HG03354 (cell line): ENCODE data around the gene ITGAV.

Source experiments
- ATAC-seq: cut with Tn5 transposase; IDR thresholded peaks from one replicate; pipeline ENCODE4 v1.9.1; 2021; ENCODE audit warnings: mild to moderate bottlenecking; ENCODE audit not compliant: unreplicated experiment, poor library complexity, severe bottlenecking

The ITGAV gene

GRCh38 chr2:186610785-186611184 is 20.9 kb downstream of the ITGAV start:
- ATAC-seq = no peak

- ATAC-seq = no peak
Measured at GRCh38 chr2:186611526-186611925, 21.7 kb downstream of the ITGAV start.

GRCh38 chr2:186612026-186612425 is 22.2 kb downstream of the ITGAV start:
- ATAC-seq = no peak

GRCh38 chr2:186612555-186613440 is 22.9 kb downstream of the ITGAV start:
- ATAC-seq = no peak

GRCh38 chr2:186614373-186614772 is 24.5 kb downstream of the ITGAV start:
- no peak for ATAC-seq

GRCh38 chr2:186617148-186617547 is 27.3 kb downstream of the ITGAV start:
- no peak for ATAC-seq

- ATAC-seq = no peak
Measured at GRCh38 chr2:186617771-186618170, 27.9 kb downstream of the ITGAV start.

- ATAC-seq = no peak
Measured at GRCh38 chr2:186618696-186619095, 28.8 kb downstream of the ITGAV start.

- ATAC-seq = no peak
Measured at GRCh38 chr2:186623084-186623483, 33.2 kb downstream of the ITGAV start.

GRCh38 chr2:186624276-186624675 is 34.4 kb downstream of the ITGAV start:
- no peak for ATAC-seq

- ATAC-seq = no peak
Measured at GRCh38 chr2:186629250-186629996, 39.6 kb downstream of the ITGAV start.

GRCh38 chr2:186632417-186632816 is 42.6 kb downstream of the ITGAV start:
- ATAC-seq = no peak

GRCh38 chr2:186634701-186635100 is 44.8 kb downstream of the ITGAV start:
- no peak for ATAC-seq

GRCh38 chr2:186636800-186637496 is 47.1 kb downstream of the ITGAV start:
- ATAC-seq = no peak

GRCh38 chr2:186637497-186637800 is 47.6 kb downstream of the ITGAV start:
- ATAC-seq = no peak

- peak; percentile 67 for ATAC-seq
Measured at GRCh38 chr2:186639939-186640338, 50.1 kb downstream of the ITGAV start.

GRCh38 chr2:186641132-186641806 is 51.4 kb downstream of the ITGAV start:
- ATAC-seq = peak; percentile 15

- peak; percentile 82 for ATAC-seq
Measured at GRCh38 chr2:186641807-186642321, 52.0 kb downstream of the ITGAV start.

GRCh38 chr2:186644791-186645190 is 54.9 kb downstream of the ITGAV start:
- ATAC-seq = no peak

- ATAC-seq = no peak
Measured at GRCh38 chr2:186645999-186646398, 56.1 kb downstream of the ITGAV start.
